HEK293T (cell line): Measurements from ENCODE around the gene ZBTB2.

Experiments
- CTCF ChIA-PET: fragments of 350-600 bp; formaldehyde crosslinking; extraction: SDS; loops from one replicate; lab custom pipeline; 2021; ENCODE audit warnings: antibody characterized with exemption, inconsistent platforms; lab: Yijun Ruan, JAX
- POLR2A ChIA-PET: fragments of 350-600 bp; formaldehyde crosslinking; extraction: SDS; loops from one replicate; lab custom pipeline; 2020; ENCODE audit warnings: antibody characterized with exemption, inconsistent platforms; lab: Yijun Ruan, JAX
- DNase-seq: peaks from one replicate; pipeline ENCODE4 v3.0.0; 2012; ENCODE audit warnings: mixed read lengths; ENCODE audit errors: extremely low spot score
- ARNT ChIP-seq: fragments of 450-650 bp; IDR thresholded peaks from 2 replicates; pipeline ENCODE4 v1.6.1; 2017; ENCODE audit warnings: mild to moderate bottlenecking
- BHLHE40 ChIP-seq: fragments of 450-650 bp; IDR thresholded peaks from 2 replicates; pipeline ENCODE4 v1.6.1; 2016; ENCODE audit warnings: mild to moderate bottlenecking, moderate library complexity, borderline replicate concordance
- CTBP1 ChIP-seq: fragments of 450-650 bp; IDR thresholded peaks from 2 replicates; pipeline ENCODE4 v1.6.1; 2016; ENCODE audit warnings: borderline replicate concordance
- ELF4 ChIP-seq: fragments of 450-650 bp; IDR thresholded peaks from 2 replicates; pipeline ENCODE4 v1.6.1; 2017; ENCODE audit warnings: antibody characterized with exemption
- FOXA1 ChIP-seq: fragments of 450-650 bp; IDR thresholded peaks from 2 replicates; pipeline ENCODE4 v1.6.1; 2016; ENCODE audit warnings: mild to moderate bottlenecking
- FOXK2 ChIP-seq: fragments of 450-650 bp; IDR thresholded peaks from 2 replicates; pipeline ENCODE4 v1.6.1; 2016; ENCODE audit warnings: mild to moderate bottlenecking
- FOXM1 ChIP-seq: fragments of 450-650 bp; IDR thresholded peaks from 2 replicates; pipeline ENCODE4 v1.6.1; 2017; ENCODE audit warnings: mild to moderate bottlenecking, borderline replicate concordance
- HDGF ChIP-seq: fragments of 450-650 bp; IDR thresholded peaks from 2 replicates; pipeline ENCODE4 v1.6.1; 2017; ENCODE audit warnings: antibody characterized with exemption, borderline replicate concordance
- L3MBTL2 ChIP-seq: fragments of 450-650 bp; conservative IDR thresholded peaks from 2 replicates; pipeline ENCODE4 v1.6.1; 2016; ENCODE audit warnings: mild to moderate bottlenecking
- LEF1 ChIP-seq: fragments of 450-650 bp; IDR thresholded peaks from 2 replicates; pipeline ENCODE4 v1.6.1; 2017; ENCODE audit warnings: mild to moderate bottlenecking, borderline replicate concordance
- NFRKB ChIP-seq: fragments of 450-650 bp; IDR thresholded peaks from 2 replicates; pipeline ENCODE4 v1.6.1; 2016; ENCODE audit warnings: mild to moderate bottlenecking, moderate library complexity
- SP1 ChIP-seq: fragments of 450-650 bp; IDR thresholded peaks from 2 replicates; pipeline ENCODE4 v1.6.1; 2017
- SUZ12 ChIP-seq: fragments of 450-650 bp; IDR thresholded peaks from 2 replicates; pipeline ENCODE4 v1.6.1; 2016; ENCODE audit warnings: mild to moderate bottlenecking
- TARDBP ChIP-seq: fragments of 450-650 bp; IDR thresholded peaks from 2 replicates; pipeline ENCODE4 v1.6.1; 2016
- ZNF384 ChIP-seq: fragments of 450-650 bp; IDR thresholded peaks from 2 replicates; pipeline ENCODE4 v1.6.1; 2016
- TF ChIP-seq, protein P1 (sequence below): fragments of 450-650 bp; IDR thresholded peaks from 2 replicates; pipeline ENCODE4 v1.6.1; 2016

The ZBTB2 gene

DNA sequence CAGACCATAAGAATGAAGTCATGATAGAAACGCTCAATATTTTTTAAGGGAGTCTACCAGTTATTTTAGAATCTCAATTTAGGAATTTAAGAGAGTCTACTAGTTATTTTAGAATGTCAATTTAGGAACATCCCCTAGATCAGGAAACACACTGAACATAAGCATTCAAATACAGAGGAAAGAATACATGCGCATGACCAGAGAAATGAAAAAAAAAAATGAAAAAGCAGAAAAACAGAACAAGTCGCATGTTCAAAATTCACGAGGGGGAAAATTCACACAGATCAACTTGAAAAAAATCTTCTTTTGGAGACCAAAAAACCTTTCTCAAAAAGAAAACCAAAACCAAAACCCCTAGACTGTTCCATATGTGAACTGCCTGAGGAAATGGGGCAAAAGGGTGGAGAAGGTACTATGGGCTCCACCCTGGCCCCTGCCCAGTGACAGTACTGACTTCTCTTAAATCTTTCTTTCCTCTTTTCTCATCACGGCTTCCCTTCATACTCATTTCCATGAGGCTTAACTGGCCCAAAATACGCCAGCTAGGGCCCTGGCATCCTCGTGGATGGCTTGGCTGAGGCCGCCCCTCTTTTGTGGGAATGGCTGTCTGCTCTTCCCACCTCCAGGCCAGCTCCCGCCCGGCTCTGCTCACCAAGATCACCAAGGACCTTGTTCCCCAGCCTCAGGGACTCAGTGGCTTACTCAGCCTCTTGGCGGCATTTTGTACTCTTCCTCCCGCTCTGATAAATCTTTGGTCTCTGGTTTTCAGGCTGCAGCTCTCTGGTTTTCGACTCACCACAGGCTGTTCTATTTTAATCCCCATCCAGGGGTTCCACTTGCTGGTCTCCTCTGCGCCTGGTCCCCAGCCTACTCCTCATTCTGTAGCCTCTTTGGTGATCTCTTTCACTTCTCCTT is 11.2 kb downstream of the ZBTB2 start:
- ChIA-PET POLR2A (interaction anchor here (2.0 kb wide), 1 partner anchor 10 kb away, joined by 14 read pairs; no protein-coding TSS in a partner anchor), CTCF (no interaction called here)
- TF ChIP-seq SUZ12 (no peak), ELF4 (no peak), FOXA1 (no peak), ZNF384 (no peak), LEF1 (no peak), SP1 (no peak), L3MBTL2 (no peak)
- no peak for DNase-seq

DNA sequence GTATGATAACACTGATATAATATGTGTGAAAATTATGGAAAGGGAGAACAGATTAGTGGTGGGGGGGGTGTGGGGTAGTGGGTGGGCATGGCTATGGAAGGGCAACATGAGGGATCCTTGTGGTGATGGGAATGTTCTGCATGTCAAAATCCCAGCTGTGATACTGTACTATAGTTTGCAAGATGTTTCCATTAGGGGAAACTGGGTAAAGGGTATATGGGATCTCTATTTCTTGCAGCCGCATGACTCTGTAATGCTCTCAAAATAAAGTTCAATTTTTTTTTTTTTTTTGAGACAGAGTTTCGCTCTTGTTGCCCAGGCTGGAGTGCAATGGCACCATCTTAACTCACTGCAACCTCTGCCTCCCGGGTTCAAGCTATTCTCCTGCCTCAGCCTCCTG is 14.3 kb downstream of the ZBTB2 start:
- DNase-seq = no peak
- CTCF ChIA-PET = no interaction called here
- no peak for TF ChIP-seq TARDBP
- TF ChIP-seq FOXK2 = no peak
- TF ChIP-seq ZNF384 = no peak
- TF ChIP-seq NFRKB = no peak
- no peak for TF ChIP-seq SP1
- no peak for TF ChIP-seq ARNT
- TF ChIP-seq, protein P1, sequence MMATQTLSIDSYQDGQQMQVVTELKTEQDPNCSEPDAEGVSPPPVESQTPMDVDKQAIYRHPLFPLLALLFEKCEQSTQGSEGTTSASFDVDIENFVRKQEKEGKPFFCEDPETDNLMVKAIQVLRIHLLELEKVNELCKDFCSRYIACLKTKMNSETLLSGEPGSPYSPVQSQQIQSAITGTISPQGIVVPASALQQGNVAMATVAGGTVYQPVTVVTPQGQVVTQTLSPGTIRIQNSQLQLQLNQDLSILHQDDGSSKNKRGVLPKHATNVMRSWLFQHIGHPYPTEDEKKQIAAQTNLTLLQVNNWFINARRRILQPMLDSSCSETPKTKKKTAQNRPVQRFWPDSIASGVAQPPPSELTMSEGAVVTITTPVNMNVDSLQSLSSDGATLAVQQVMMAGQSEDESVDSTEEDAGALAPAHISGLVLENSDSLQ = no peak
- no peak for TF ChIP-seq FOXA1
- TF ChIP-seq ELF4 = no peak
- TF ChIP-seq FOXM1 = no peak
- no peak for TF ChIP-seq SUZ12
- TF ChIP-seq BHLHE40 = no peak
- POLR2A ChIA-PET = no interaction called here

DNA sequence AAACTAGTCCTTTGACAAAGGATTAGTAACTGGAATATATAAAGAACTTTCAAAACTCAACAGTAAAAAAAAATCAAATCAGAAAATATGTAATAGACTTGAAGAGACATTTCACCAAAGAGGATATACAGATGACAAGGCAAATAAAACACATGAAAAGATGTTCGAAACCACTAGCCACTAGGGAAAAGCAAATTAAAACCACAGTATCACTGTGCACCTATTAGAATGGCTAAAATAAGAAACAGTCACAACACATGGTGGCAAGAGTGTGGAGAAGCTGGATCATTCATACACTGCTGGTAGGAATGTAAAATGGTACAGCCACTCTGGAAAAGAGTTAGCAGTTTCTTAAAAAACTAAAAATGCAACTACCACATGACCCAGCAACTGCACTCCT is 14.9 kb downstream of the ZBTB2 start:
- TF ChIP-seq SP1 (no peak), CTBP1 (no peak), TARDBP (no peak), FOXM1 (no peak)
- CTCF ChIA-PET = no interaction called here
- POLR2A ChIA-PET = no interaction called here
- no peak for DNase-seq

DNA sequence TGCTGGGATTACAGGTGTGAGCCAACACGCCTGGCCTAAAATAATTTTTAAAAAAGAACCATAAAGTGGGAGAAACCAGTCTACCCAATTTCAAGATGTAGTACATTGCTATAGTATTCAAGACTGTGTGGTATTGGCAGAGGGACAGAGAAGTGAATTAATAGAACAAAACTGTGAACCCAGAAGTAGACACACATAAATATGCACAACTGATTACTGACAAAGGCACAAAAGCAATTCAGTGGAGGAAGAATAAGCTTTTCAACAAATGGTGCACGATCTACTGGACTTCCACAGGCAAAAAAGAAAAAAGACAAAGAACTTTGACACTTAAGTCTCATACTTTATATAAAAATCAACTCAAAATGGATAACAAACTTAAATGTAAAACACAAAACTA is 15.5 kb downstream of the ZBTB2 start:
- CTCF ChIA-PET = no interaction called here
- DNase-seq = no peak
- TF ChIP-seq, protein P1 = no peak
- TF ChIP-seq FOXM1 (no peak), CTBP1 (no peak), BHLHE40 (no peak), L3MBTL2 (no peak), TARDBP (no peak), HDGF (no peak), NFRKB (no peak), ZNF384 (no peak), SP1 (no peak), LEF1 (no peak), FOXK2 (no peak)
- POLR2A ChIA-PET = no interaction called here

DNA sequence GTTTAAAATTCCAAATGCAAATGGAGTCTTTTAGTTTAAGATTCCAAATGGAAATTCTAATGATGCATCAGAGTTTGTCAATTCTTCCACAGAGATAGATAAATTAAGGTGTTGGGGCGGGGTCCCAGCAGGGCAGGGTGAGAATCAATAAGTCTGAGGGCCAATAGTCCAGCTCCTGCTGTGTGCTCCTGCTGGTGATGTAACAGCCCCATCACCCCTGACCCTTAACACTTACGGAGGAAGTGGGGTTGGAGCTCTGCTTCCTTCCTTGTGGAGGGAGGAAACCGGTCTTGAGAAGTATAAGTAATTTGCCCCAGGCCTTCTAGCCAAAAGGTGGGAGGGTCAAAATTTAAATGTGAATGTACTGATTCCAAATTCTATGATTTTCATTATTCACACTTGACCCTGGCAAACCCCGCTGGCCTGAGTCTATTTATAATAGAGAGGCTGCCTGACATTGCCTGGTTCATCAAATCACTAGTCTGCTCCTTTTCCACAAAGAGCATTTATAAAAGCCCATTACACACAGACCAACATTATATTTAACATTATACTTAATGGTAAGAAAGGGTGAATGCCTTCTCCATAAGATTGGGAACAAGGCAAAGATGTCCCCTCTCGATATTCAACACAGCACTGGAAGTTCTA is 17.2 kb downstream of the ZBTB2 start:
- ChIA-PET CTCF (interaction anchor here (0.7 to 1.5 kb wide), 2 partner anchors 361 to 1344 kb away, joined by 3 to 4 read pairs; no protein-coding TSS in a partner anchor), POLR2A (interaction anchor here (1.5 kb wide), 1 partner anchor 15 kb away, joined by 8 read pairs; no protein-coding TSS in a partner anchor)
- DNase-seq = no peak

DNA sequence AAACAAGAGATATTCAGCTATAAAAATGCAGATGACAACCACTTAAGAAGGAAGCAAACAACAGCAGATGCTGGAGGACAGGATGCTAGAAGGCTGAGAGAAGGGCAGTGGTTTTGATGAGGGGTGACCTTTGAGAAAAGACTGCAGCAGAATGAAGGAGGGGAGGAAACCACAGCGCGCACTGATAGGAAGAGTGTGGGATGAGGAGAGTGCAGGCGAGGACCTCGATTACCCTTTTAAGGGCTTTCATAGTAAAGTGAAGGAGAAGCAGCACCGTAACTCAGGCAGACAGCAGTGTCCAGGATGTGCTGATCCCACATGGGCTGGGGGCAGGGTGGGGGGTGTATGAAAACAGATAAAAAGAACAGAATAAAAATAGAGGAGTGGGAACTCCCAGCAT is 19.2 kb downstream of the ZBTB2 start:
- no peak for DNase-seq
- ChIA-PET CTCF (no interaction called here), POLR2A (no interaction called here)
- TF ChIP-seq FOXK2 (no peak), HDGF (no peak), SUZ12 (no peak), SP1 (no peak), LEF1 (no peak), FOXA1 (no peak)

More for the DNA sequence above, 17.2 kb downstream of the ZBTB2 start:
- TF ChIP-seq HDGF (no peak), SP1 (no peak), FOXA1 (no peak), ELF4 (no peak; the same call in 1 of the 2 replicates), ARNT (no peak), CTBP1 (no peak)
- TF ChIP-seq, protein P1 = no peak
